Progenitor cell of endocrine pancreas (in vitro differentiated cells): ENCODE measurements around the gene DUOX2. TPM values are rescaled to one million over a fixed set of nuclear protein-coding genes. Genes with fewer than 3 reads are reported as not detected.
"Not testable (repeated sequence)": the region's sequence is repeated elsewhere in the genome, so short reads cannot be mapped to it uniquely, and the experiment has no call there.

Source experiments
- DNase-seq: peaks from one replicate; pipeline ENCODE4 v3.0.0; 2021; ENCODE audit warnings: low spot score; ENCODE audit not compliant: unreplicated experiment
- H3K27ac Mint-ChIP-seq: 2 replicates; pipeline ENCODE4 v1.8.0; 2021; ENCODE audit warnings: mild to moderate bottlenecking, moderate library complexity, mixed read lengths
- H3K27me3 Mint-ChIP-seq: 2 replicates; pipeline ENCODE4 v1.8.0; 2021; ENCODE audit warnings: mixed read lengths
- H3K36me3 Mint-ChIP-seq: 2 replicates; pipeline ENCODE4 v1.8.0; 2022; ENCODE audit warnings: mixed read lengths; ENCODE audit not compliant: insufficient read depth
- H3K4me1 Mint-ChIP-seq: 2 replicates; pipeline ENCODE4 v1.8.0; 2021; ENCODE audit warnings: low read depth, mixed read lengths
- H3K4me3 Mint-ChIP-seq: 2 replicates; pipeline ENCODE4 v1.8.0; 2021; ENCODE audit warnings: low read depth, mild to moderate bottlenecking, moderate library complexity, mixed read lengths
- H3K9me3 Mint-ChIP-seq: 2 replicates; pipeline ENCODE4 v1.8.0; 2021; ENCODE audit warnings: low read depth, mixed read lengths
- CTCF ChIP-seq: fragments of 200-600 bp; sonication (generic); IDR thresholded peaks from one replicate; pipeline ENCODE4 v1.5.0; 2021; ENCODE audit warnings: antibody characterized with exemption, mild to moderate bottlenecking; ENCODE audit not compliant: unreplicated experiment
- total RNA-seq: library from RNA; stranded (reverse); gene quantifications from 2 replicates; pipeline ENCODE4 v1.2.1, GENCODE V29; 2021

The DUOX2 gene
- total RNA-seq, 1 donor from 2014 or later, result 0.53 TPM

GRCh38 chr15:45048794-45049631, 65.0 kb downstream of the DUOX2 start:
- Mint-ChIP-seq H3K9me3 (peaks cover 31% of the 10 kb centered on the region), H3K4me1 (peaks cover 7% of the 10 kb centered on the region), H3K27ac (peak overlapping the region; percentile 95), H3K4me3 (peak overlapping the region; percentile 46), H3K27me3 (no peaks in the 10 kb centered on the region), H3K36me3 (peaks cover 63% of the 10 kb centered on the region)
- no peak for TF ChIP-seq CTCF
- DNase-seq, result no peak

GRCh38 chr15:45048449-45048793, 65.6 kb downstream of the DUOX2 start:
- H3K4me1 Mint-ChIP-seq, DNase-seq, H3K4me3 Mint-ChIP-seq, H3K27me3 Mint-ChIP-seq: not testable (repeated sequence)
- peaks cover 31% of the 10 kb centered on the region for H3K9me3 Mint-ChIP-seq
- peaks cover 63% of the 10 kb centered on the region for H3K36me3 Mint-ChIP-seq
- peak overlapping the region; percentile 95 for H3K27ac Mint-ChIP-seq

GRCh38 chr15:45044270-45044669, 69.7 kb downstream of the DUOX2 start:
- not testable (repeated sequence) for H3K27ac Mint-ChIP-seq
- peaks cover 32% of the 10 kb centered on the region for H3K36me3 Mint-ChIP-seq

GRCh38 chr15:45042859-45043258, 71.1 kb downstream of the DUOX2 start:
- not testable (repeated sequence) for H3K27ac Mint-ChIP-seq, DNase-seq, H3K27me3 Mint-ChIP-seq, H3K4me1 Mint-ChIP-seq, H3K9me3 Mint-ChIP-seq, H3K4me3 Mint-ChIP-seq
- H3K36me3 Mint-ChIP-seq, result peaks cover 21% of the 10 kb centered on the region

More at GRCh38 chr15:45044270-45044669, 69.7 kb downstream of the DUOX2 start:
- not testable (repeated sequence) for DNase-seq, H3K9me3 Mint-ChIP-seq, H3K4me1 Mint-ChIP-seq, H3K4me3 Mint-ChIP-seq, H3K27me3 Mint-ChIP-seq

Other genes with a start within 250 kb of the DUOX2 start
- gene TERB2, start 157.5 kb downstream of the DUOX2 start, total RNA-seq, result not detected in 2 replicates
- gene SORD, start 91.0 kb downstream of the DUOX2 start, total RNA-seq, result 247 and 300 TPM in 2 replicates
- not detected in 2 replicates for gene DUOXA2, start 154 bp upstream of the DUOX2 start, total RNA-seq
- 1.3 and 1.4 TPM in 2 replicates for gene DUOXA1, start 15.7 kb upstream of the DUOX2 start, total RNA-seq
- 1.4 and 1.6 TPM in 2 replicates for gene DUOX1, start 15.8 kb upstream of the DUOX2 start, total RNA-seq
- 61.1 and 61.7 TPM in 2 replicates for gene SHF, start 73.8 kb upstream of the DUOX2 start, total RNA-seq
- gene SLC28A2, start 138.1 kb upstream of the DUOX2 start, total RNA-seq, result 1.2 and 1.7 TPM in 2 replicates